NCI-H128 (cell line): ENCODE data around the gene ARMC9.
"Not testable (repeated sequence)": the region's sequence is repeated elsewhere in the genome, so short reads cannot be mapped to it uniquely, and the experiment has no call there.

Experiments
- DNase-seq: peaks from one replicate; lab custom pipeline; 2025; ENCODE audit not compliant: unreplicated experiment; lab: John Stamatoyannopoulos, UW

ARMC9 gene

GRCh38 chr2:231182513-231182899 lies 15.9 kb upstream of the ARMC9 start:
- DNase-seq, result no peak

DNA sequence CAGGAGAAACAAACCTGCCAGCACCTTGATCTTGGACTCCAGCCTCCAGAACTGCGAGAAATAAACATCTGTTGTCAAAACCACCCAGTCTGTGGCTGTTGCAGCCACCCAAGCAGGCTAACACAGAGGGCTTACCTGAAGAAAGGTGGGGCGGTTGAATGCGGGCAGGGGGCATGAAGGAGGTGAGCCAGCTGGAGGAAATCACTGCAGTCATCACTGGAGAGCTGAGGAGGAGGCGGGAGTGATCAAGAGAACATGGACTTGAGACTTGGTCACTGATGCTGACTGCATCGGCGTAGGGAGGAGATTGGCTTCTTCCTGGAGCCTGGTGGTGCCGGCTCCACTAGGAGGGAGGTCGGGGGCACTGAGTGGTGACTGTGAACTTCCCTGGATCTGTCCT lies 14.6 kb upstream of the ARMC9 start:
- no peak for DNase-seq

DNA sequence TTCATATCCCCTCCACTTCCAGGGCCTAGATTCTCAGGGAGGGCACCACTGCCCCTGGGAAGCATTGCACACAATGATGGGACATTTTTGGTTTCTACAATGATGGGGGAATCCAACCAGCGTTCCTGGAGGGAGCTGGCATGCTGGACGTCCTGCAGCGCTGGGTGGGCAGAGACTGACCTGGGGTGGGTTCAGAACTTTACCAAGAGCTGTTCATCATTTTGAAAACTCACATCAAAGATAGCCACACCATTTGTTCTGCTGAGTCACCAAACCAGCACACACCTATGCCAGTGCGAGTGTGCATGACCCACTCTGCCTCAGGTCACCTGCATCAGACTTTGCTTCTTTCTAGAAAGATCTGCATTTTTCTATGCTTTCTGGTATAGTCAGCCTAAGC lies 14.1 kb upstream of the ARMC9 start:
- no peak for DNase-seq

DNA sequence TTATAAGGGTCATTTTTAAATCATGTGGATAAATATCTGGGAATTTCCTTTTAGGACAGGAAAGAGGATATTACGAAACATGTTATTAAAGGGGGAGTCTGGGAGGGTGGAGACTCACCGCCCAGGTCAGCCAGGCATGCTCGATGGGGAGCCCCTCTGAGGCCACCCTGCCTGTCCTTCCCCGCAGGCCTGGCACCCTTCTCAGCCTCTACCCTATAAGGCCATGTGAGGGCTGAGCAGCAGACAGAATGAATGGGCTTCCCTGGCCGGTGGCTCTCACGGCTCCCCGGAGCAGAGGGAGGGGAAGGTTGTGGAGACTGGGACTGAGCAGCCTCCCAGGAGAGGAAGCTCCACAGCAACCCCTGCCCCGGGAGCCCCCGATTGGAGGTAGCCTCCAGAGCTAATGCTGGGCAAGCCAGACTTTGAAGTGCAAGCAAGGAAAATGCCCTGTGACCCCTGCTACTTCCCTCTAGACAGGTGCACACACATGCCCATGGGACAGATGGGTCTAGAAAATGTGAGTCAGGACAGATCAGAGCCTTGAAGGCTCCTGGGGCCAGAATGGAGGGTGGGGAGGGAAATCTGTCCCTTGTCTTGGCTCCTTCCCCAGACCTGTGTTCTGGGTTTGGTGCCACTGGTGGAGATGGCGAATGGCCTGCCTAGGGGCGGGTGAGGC lies 13.2 kb upstream of the ARMC9 start:
- no peak for DNase-seq

GRCh38 chr2:231185886-231186285 lies 12.5 kb upstream of the ARMC9 start:
- DNase-seq, result no peak

DNA sequence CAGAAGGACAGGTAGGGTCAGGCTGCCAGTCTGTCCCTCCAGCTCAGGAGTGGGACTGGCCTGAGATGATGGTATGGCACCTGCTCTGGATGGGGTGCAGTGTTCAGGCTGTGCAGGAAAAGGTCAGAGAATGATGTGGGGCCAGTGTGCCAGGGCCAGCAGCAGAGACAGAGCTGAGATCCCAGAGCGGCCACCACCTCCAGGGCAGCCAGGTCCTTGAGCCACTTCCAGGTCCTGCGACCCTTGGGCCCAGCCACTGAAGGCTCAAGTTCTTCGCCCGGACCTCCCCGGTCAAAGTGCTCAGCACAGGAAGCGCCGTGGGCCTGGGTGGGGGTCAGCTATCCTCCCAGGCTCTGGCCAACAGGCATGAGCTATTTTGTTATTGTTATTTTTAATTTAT lies 12.1 kb upstream of the ARMC9 start:
- no peak for DNase-seq

DNA sequence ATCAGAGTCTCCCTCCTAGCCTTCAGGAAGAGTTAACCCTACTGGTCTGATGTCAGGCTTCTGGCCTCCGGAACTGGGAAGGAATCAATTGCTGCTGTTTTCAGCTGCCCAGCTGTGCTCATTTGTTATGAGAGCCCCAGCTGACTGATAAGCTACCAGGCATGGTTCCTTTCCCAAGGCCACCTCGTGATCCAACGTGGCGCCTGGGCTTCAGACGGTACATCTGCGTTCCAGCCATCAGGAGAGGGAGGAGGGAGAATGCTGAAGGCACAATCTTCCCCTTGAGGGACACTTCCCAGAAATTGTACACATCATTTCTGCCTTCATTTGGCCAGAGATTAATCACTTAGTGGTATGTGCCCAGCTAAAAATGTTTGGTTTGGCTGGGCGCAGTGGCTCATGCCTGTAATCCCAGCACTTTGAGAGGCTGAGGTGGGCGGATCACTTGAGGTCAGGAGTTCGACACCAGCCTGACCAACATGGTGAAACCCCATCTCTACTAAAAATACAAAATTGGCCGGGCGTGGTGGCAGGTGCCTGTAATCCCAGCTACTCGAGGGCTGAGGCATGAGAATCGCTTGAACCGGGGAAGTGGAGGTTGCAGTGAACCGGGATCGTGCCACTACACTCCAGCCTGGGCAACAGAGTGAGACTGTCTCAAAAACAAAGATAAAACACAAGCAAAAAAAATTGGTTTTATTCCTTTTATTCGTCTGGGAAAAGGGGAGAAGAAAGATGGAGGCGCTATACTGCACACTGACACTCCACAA lies 10.5 kb upstream of the ARMC9 start:
- DNase-seq, result no peak

GRCh38 chr2:231188506-231189170 lies 9.8 kb upstream of the ARMC9 start:
- no peak for DNase-seq

DNA sequence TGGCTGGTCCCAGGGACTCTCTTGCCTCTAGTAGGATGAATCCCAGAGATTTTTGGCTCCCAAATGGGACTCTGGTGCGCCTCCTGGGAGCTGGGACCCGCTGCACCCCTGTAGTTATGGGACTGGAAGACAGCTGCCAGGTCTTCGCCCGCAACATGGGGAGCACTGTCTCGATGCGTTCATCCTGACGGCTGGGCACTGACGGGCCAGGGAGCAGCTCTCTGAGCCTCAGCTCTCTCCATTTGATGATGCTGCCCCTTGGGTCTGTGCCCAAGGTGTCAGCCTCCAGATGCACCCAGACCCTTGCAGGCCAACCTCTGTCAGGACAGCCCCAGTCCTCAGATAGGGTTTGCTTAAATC lies 9.3 kb upstream of the ARMC9 start:
- no peak for DNase-seq

GRCh38 chr2:231189571-231190495 lies 8.6 kb upstream of the ARMC9 start:
- no peak for DNase-seq

- DNase-seq, result no peak
These were observed 7.8 kb upstream of the ARMC9 start for GRCh38 chr2:231190531-231191197.

- DNase-seq, result no peak
These were observed 6.2 kb upstream of the ARMC9 start for GRCh38 chr2:231191896-231192872.

DNA sequence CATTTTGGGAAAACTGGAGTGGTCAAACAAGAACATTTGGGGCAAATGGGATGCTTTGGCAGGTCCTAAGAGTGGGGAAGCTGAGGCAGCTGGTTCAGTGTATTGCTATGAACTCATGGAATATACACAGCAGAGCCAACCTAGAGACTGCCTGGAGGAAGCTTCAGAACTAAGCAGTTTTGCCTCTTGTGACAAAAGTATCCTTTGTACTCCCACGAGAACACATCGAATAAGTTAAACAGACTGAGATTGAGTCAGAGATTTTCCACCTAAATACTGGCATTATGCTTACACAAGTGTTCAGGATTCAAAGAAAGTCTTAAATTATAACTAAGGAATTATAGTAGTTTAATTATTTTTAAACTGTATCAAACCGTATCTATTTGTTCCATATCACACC lies 5.2 kb upstream of the ARMC9 start:
- no peak for DNase-seq

GRCh38 chr2:231196592-231196991 lies 1.8 kb upstream of the ARMC9 start:
- DNase-seq, result no peak

DNA sequence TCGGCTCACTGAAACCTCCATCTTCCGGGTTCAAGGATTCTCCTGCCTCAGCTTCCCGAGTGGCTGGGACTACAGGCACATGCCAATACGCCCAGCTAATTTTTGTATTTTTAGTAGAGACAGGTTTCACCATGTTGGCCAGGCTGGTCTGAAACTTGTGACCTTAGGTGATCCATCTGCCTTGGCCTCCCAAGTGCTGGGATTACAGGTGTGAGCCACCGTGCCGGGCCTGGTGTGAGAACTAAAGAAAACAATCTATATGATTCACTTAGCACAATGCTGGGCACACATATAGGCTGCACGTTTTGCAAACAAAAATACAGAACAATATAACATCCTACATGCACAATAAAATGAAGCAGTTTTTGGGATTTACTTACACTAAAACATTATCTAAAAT lies 1.2 kb upstream of the ARMC9 start:
- DNase-seq, result not testable (repeated sequence)

DNA sequence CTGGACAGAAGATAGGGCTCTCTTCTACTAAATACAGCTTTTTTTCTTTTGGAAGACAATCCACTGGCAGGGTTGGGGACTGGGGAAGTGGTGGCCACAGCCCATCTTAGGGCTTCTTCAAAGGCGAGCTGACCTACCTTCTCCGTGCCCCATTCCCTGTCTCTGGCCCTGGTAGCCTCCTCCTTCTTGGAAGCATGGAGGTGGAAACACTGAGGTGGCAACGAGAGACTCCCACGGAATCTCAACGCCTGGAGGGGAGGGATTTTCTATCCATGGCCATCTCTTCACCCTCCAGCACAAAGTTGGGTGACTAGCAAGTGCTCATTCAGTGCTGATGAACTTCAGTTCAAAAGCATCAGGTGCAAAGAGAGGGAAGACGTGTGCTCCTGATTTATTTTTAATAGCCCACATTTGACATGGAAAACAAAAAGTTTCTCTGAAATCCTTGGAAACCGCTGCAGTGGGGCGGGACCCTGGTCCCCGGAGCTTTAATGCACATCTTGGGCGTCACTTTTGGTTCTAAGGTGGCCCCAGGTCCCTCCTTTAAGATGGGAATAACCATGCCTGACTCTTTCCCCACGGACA lies 633 bp upstream of the ARMC9 start:
- DNase-seq, result no peak

- DNase-seq, result no peak
These were observed 788 bp downstream of the ARMC9 start for GRCh38 chr2:231199219-231199618.

- DNase-seq, result no peak
These were observed 2.5 kb downstream of the ARMC9 start for GRCh38 chr2:231200805-231201474.

DNA sequence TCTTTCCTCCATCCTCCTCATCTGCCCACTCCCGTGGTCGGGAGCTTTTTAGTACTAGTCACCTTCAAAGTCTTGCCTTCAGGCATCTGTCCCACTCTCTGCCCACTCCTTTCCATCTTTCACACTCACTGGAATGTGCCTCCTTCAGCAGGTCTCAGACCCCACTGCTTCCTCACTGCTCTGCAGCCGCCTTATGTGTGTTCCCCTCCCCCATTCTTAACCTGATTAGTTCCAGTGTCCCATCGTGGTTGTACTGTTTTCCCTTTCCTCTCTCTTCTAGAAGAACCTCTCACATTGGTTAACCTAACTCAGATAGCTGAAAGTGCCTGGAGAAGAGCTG lies 3.0 kb downstream of the ARMC9 start:
- no peak for DNase-seq
